Transverse colon (tissue), 4 donors: ENCODE data around the gene CPNE1. TPM values are rescaled to one million over a fixed set of nuclear protein-coding genes. Genes with fewer than 3 reads are reported as not detected.

Source experiments
- DNase-seq: peaks from one replicate; pipeline ENCODE4 v3.0.0-alpha.2; 2019
- H3K27ac ChIP-seq, 4 donors: fragments of 200-600 bp; sonication (generic); 2 replicates each; pipeline ENCODE4 v1.5.1; 2016 to 2018; ENCODE audit warnings: inconsistent platforms in 4 of 4
- H3K27me3 ChIP-seq: fragments of 200-600 bp; sonication (generic); 2 replicates; pipeline ENCODE4 v1.5.1; 2017; ENCODE audit warnings: inconsistent platforms
- H3K36me3 ChIP-seq, 4 donors: fragments of 200-600 bp; sonication (generic); 2 replicates each; pipeline ENCODE4 v1.5.1; 2017 to 2019; ENCODE audit warnings: inconsistent platforms in 4 of 4
- H3K4me1 ChIP-seq, 4 donors: fragments of 200-600 bp; sonication (generic); 2 replicates each; pipeline ENCODE4 v1.5.1; 2017 to 2020; ENCODE audit warnings: inconsistent platforms in 4 of 4
- H3K4me3 ChIP-seq, 4 donors: fragments of 200-600 bp; sonication (generic); 1 replicate in 1 of 4; 2 replicates in 3 of 4; pipeline versions ENCODE4 v1.5.1 to v1.6.1; 2017 to 2019; ENCODE audit warnings: inconsistent platforms in 4 of 4
- H3K9me3 ChIP-seq, 2 donors: fragments of 200-600 bp; sonication (generic); 2 replicates each; pipeline ENCODE4 v1.5.1; 2017 to 2019; ENCODE audit warnings: inconsistent platforms in 2 of 2
- CTCF ChIP-seq, 5 experiments: fragments of 200-600 bp in 3 of 5; fragments of 450-650 bp in 2 of 5; sonication (generic) in 3 of 5; IDR thresholded peaks; 1 replicate in 2 of 5; 2 replicates in 3 of 5; pipeline ENCODE4 v1.5.1; 2016 to 2017; ENCODE audit warnings: antibody characterized with exemption in 5 of 5, inconsistent platforms in 3 of 5, mild to moderate bottlenecking in 2 of 5, moderate library complexity in 1 of 5
- EP300 ChIP-seq: sonication (generic); formaldehyde crosslinking; IDR thresholded peaks from one replicate; pipeline ENCODE4 v1.6.1; 2017; ENCODE audit warnings: antibody characterized with exemption, low read depth
- POLR2A ChIP-seq: fragments of 450-650 bp; IDR thresholded peaks from one replicate; pipeline ENCODE4 v1.6.1; 2016; ENCODE audit warnings: antibody characterized with exemption, mild to moderate bottlenecking, moderate library complexity
- POLR2AphosphoS5 ChIP-seq, 3 donors: sonication (generic); formaldehyde crosslinking; IDR thresholded peaks; one replicate each; pipeline ENCODE4 v1.6.1; 2016; ENCODE audit warnings: antibody characterized with exemption in 3 of 3
- WGBS, 2 donors: methylation state at CpG; one replicate each; pipeline ENCODE4 v1.1.5; 2018; ENCODE audit warnings: low coverage in 1 of 2; 5-methylcytosine and 5-hydroxymethylcytosine counted together
- in situ Hi-C, 4 donors: fragments of 200-750 bp; cut with MboI; loops; one replicate each; pipeline versions ENCODE4 v1.15.0 to v1.15.1; 2017; ENCODE audit warnings: low sequenced_read_pairs in 3 of 4, low pct_ligation_motif_present in 1 of 4, low pct_unique_long_range_greater_than_20kb in 1 of 4
- intact Hi-C: fragments of 100-400 bp; cut with DNase I; formaldehyde crosslinking; loops from one replicate; pipeline ENCODE4 v1.15.1; 2023; ENCODE audit warnings: low total_unique reads
- total RNA-seq, 4 donors: library from RNA; depleted of rRNA; stranded (reverse); fragments of >200 nt; gene quantifications; one replicate each; pipeline ENCODE4 v1.1.0, GENCODE V29; 2016

Gene CPNE1
- total RNA-seq, 4 donors from 2014 or later = 67.7 to 225 (median 132) TPM

- H3K9me3 ChIP-seq = no peaks in the 10 kb centered on the region
- in situ Hi-C loops (no loop called here), intact Hi-C loops (loop anchor here (10.0 kb wide), 1 partner anchor 91 kb away; the partner anchor contains the start of genes NFS1 and ROMO1)
- no peak overlapping the region for H3K4me3 ChIP-seq
- 71% methylated on average over 11 of the region's 11 CpGs; no CpG with 5 or more reads in 1 of the 2 donors for WGBS, 2 donors
- peaks cover 19% of the 10 kb centered on the region for H3K27me3 ChIP-seq
- DNase-seq = no peak
- peaks cover 7 to 18% (median 15%) of the 10 kb centered on the region in 4 donors for H3K4me1 ChIP-seq
- no peak for TF ChIP-seq POLR2AphosphoS5 (IDR thresholded peaks at IDR 0.05)
- TF ChIP-seq EP300 = no peak
- no peak for TF ChIP-seq POLR2A
- no peak for TF ChIP-seq CTCF (IDR thresholded peaks at IDR 0.05)
- H3K27ac ChIP-seq = peak overlapping the region in 2 of 4 donors; percentile 2 to 40
- H3K36me3 ChIP-seq = no peaks in the 10 kb centered on the region
Measured at GRCh38 chr20:35603695-35604448, 60.8 kb downstream of the CPNE1 start.

- H3K9me3 ChIP-seq = no peaks in the 10 kb centered on the region
- peaks cover 7 to 18% (median 15%) of the 10 kb centered on the region in 4 donors for H3K4me1 ChIP-seq
- no peak overlapping the region for H3K4me3 ChIP-seq
- TF ChIP-seq POLR2A (no peak), POLR2AphosphoS5 (IDR thresholded peaks at IDR 0.05) (no peak), EP300 (no peak), CTCF (IDR thresholded peaks at IDR 0.05) (no peak)
- peaks cover 19% of the 10 kb centered on the region for H3K27me3 ChIP-seq
- H3K36me3 ChIP-seq = no peaks in the 10 kb centered on the region
- in situ Hi-C loops (no loop called here), intact Hi-C loops (loop anchor here (10.0 kb wide), 1 partner anchor 92 kb away; the partner anchor contains the start of genes NFS1 and ROMO1)
- no peak overlapping the region for H3K27ac ChIP-seq
- no peak for DNase-seq
- WGBS, 2 donors = 97 to 100% methylated on average over 2 to 15 of the region's 15 CpGs
Measured at GRCh38 chr20:35602851-35603495, 61.7 kb downstream of the CPNE1 start.

GRCh38 chr20:35601990-35602389 lies 62.7 kb downstream of the CPNE1 start:
- in situ Hi-C loops = no loop called here
- H3K27ac ChIP-seq = peak overlapping the region in 3 of 4 donors; percentile 24 to 33 (median 30)
- no peaks in the 10 kb centered on the region for H3K36me3 ChIP-seq
- 55% methylated on average over 30 of the region's 30 CpGs; no CpG with 5 or more reads in 1 of the 2 donors for WGBS, 2 donors
- DNase-seq = no peak
- no peaks in the 10 kb centered on the region for H3K9me3 ChIP-seq
- peaks cover 7 to 18% (median 15%) of the 10 kb centered on the region in 4 donors for H3K4me1 ChIP-seq
- TF ChIP-seq POLR2AphosphoS5 (IDR thresholded peaks at IDR 0.05) = no peak
- no peak for TF ChIP-seq CTCF (IDR thresholded peaks at IDR 0.05)
- TF ChIP-seq EP300 = no peak
- TF ChIP-seq POLR2A = no peak
- intact Hi-C loops = loop anchor here (10.0 kb wide), 1 partner anchor 93 kb away; the partner anchor contains the start of genes NFS1 and ROMO1
- peak overlapping the region; percentile 11 to 55 (median 32) for H3K4me3 ChIP-seq
- H3K27me3 ChIP-seq = peaks cover 19% of the 10 kb centered on the region
